Chondrocyte (in vitro differentiated cells): Measurements from ENCODE around the gene DCAF6. TPM values are rescaled to one million over a fixed set of nuclear protein-coding genes. Genes with fewer than 3 reads are reported as not detected.

ENCODE experiments used
- DNase-seq: peaks from one replicate; pipeline ENCODE4 v3.0.0; 2021; ENCODE audit warnings: mixed read lengths, low spot score
- H3K27ac Mint-ChIP-seq: one replicate; pipeline ENCODE4 v1.8.0; 2021; ENCODE audit warnings: mild to moderate bottlenecking, moderate library complexity, mixed read lengths; ENCODE audit not compliant: unreplicated experiment
- H3K27me3 Mint-ChIP-seq: 2 replicates; pipeline ENCODE4 v1.8.0; 2021; ENCODE audit warnings: low read depth, mixed read lengths
- H3K36me3 Mint-ChIP-seq: 2 replicates; pipeline ENCODE4 v1.8.0; 2021; ENCODE audit warnings: low read depth, mixed read lengths
- H3K4me1 Mint-ChIP-seq: 2 replicates; pipeline ENCODE4 v1.8.0; 2021; ENCODE audit warnings: low read depth, mild to moderate bottlenecking, mixed read lengths
- H3K4me3 Mint-ChIP-seq: one replicate; pipeline ENCODE4 v1.8.0; 2021; ENCODE audit warnings: mild to moderate bottlenecking, moderate library complexity, mixed read lengths; ENCODE audit not compliant: unreplicated experiment
- H3K9me3 Mint-ChIP-seq: 2 replicates; pipeline ENCODE4 v1.8.0; 2021; ENCODE audit warnings: low read depth, mixed read lengths
- total RNA-seq: library from RNA; stranded (reverse); gene quantifications from 3 replicates; pipeline ENCODE4 v1.2.1, GENCODE V29; 2021
- TF ChIP-seq, protein P1 (sequence below): fragments of 200-600 bp; sonication (generic); IDR thresholded peaks from 2 replicates; pipeline ENCODE4 v1.5.0; 2021; ENCODE audit warnings: antibody characterized with exemption, mild to moderate bottlenecking, moderate library complexity

DCAF6 gene
- total RNA-seq, 1 donor from 2014 or later = 49.4 TPM

- Mint-ChIP-seq H3K36me3 (peaks cover 11% of the 10 kb centered on the region), H3K27ac (no peak overlapping the region), H3K9me3 (no peaks in the 10 kb centered on the region), H3K4me3 (no peak overlapping the region), H3K27me3 (no peaks in the 10 kb centered on the region), H3K4me1 (peaks cover 29% of the 10 kb centered on the region)
- no peak for DNase-seq
- TF ChIP-seq, protein P1, sequence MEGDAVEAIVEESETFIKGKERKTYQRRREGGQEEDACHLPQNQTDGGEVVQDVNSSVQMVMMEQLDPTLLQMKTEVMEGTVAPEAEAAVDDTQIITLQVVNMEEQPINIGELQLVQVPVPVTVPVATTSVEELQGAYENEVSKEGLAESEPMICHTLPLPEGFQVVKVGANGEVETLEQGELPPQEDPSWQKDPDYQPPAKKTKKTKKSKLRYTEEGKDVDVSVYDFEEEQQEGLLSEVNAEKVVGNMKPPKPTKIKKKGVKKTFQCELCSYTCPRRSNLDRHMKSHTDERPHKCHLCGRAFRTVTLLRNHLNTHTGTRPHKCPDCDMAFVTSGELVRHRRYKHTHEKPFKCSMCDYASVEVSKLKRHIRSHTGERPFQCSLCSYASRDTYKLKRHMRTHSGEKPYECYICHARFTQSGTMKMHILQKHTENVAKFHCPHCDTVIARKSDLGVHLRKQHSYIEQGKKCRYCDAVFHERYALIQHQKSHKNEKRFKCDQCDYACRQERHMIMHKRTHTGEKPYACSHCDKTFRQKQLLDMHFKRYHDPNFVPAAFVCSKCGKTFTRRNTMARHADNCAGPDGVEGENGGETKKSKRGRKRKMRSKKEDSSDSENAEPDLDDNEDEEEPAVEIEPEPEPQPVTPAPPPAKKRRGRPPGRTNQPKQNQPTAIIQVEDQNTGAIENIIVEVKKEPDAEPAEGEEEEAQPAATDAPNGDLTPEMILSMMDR = no peak
Observed at GRCh38 chr1:167949785-167950184, 13.3 kb downstream of the DCAF6 start.

- Mint-ChIP-seq H3K4me3 (no peak overlapping the region), H3K4me1 (peaks cover 29% of the 10 kb centered on the region), H3K27ac (no peak overlapping the region), H3K27me3 (no peaks in the 10 kb centered on the region), H3K36me3 (peaks cover 17% of the 10 kb centered on the region), H3K9me3 (no peaks in the 10 kb centered on the region)
- TF ChIP-seq, protein P1 = no peak
- no peak for DNase-seq
Observed at GRCh38 chr1:167950569-167950968, 14.1 kb downstream of the DCAF6 start.

- Mint-ChIP-seq H3K27me3 (no peaks in the 10 kb centered on the region), H3K36me3 (peaks cover 19% of the 10 kb centered on the region), H3K27ac (no peak overlapping the region), H3K4me3 (no peak overlapping the region), H3K4me1 (peaks cover 6% of the 10 kb centered on the region), H3K9me3 (peaks cover 3% of the 10 kb centered on the region)
- DNase-seq = no peak
- TF ChIP-seq, protein P1 = no peak
Observed at GRCh38 chr1:167955915-167956314, 19.4 kb downstream of the DCAF6 start.

DNA sequence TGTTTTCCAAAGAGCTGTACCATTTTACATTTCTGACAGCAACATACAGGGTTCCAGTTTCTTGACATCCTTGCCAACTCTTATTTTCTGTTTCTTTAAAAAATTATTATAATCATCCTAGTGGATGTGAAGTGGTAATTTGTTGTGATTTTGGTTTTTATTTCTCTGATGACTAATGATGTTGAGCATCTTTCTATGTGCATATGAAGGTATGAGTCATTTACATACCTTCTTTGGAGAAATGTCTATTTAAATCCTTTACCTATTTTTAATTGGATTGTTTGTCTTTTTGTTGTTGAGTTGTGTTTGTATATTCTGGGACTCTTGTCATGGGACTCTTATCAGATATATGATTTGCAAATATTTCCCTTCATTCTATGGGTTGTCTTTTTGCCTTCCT, 21.2 kb downstream of the DCAF6 start:
- TF ChIP-seq, protein P1 = no peak
- no peak for DNase-seq
- Mint-ChIP-seq H3K36me3 (peaks cover 17% of the 10 kb centered on the region), H3K27me3 (no peaks in the 10 kb centered on the region), H3K9me3 (peaks cover 3% of the 10 kb centered on the region), H3K4me1 (no peaks in the 10 kb centered on the region), H3K4me3 (no peak overlapping the region), H3K27ac (no peak overlapping the region)

- TF ChIP-seq, protein P1 = no peak
- no peak overlapping the region for H3K27ac Mint-ChIP-seq
- peaks cover 10% of the 10 kb centered on the region for H3K9me3 Mint-ChIP-seq
- no peaks in the 10 kb centered on the region for H3K27me3 Mint-ChIP-seq
- no peak overlapping the region for H3K4me3 Mint-ChIP-seq
- no peak for DNase-seq
- peaks cover 23% of the 10 kb centered on the region for H3K4me1 Mint-ChIP-seq
- H3K36me3 Mint-ChIP-seq = peaks cover 17% of the 10 kb centered on the region
Observed at GRCh38 chr1:167964646-167965045, 28.2 kb downstream of the DCAF6 start.
